ENCODE measurements around the gene PDE12.
"Not testable (repeated sequence)": the region's sequence is repeated elsewhere in the genome, so short reads cannot be mapped to it uniquely, and the experiment has no call there.

PDE12 gene

GRCh38 chr3:57586778-57587177, 30.7 kb downstream of the PDE12 start:
- no peak for DNase-seq (ENCODE audit: low spot score)

GRCh38 chr3:57587905-57588304, 31.8 kb downstream of the PDE12 start:
- DNase-seq (ENCODE audit: low spot score) = no peak

- no peak for DNase-seq (ENCODE audit: low spot score)
These were observed 36.2 kb downstream of the PDE12 start for GRCh38 chr3:57592306-57592705.

GRCh38 chr3:57594144-57594543, 38.1 kb downstream of the PDE12 start:
- no peak for DNase-seq (ENCODE audit: low spot score)

GRCh38 chr3:57594576-57594975, 38.5 kb downstream of the PDE12 start:
- DNase-seq (ENCODE audit: low spot score) = no peak

GRCh38 chr3:57596495-57597126, 40.5 kb downstream of the PDE12 start:
- peak; percentile 89 for DNase-seq (ENCODE audit: low spot score)

GRCh38 chr3:57597127-57597923, 41.3 kb downstream of the PDE12 start, which contains the start of gene ARF4:
ARF4 (minus strand) TSS chr3:57597344; CDS start chr3:57597140, 204 bp downstream.
- DNase-seq (ENCODE audit: low spot score) = peak; percentile 100

GRCh38 chr3:57598765-57599360, 42.8 kb downstream of the PDE12 start:
- no peak for DNase-seq (ENCODE audit: low spot score)

- no peak for DNase-seq (ENCODE audit: low spot score)
These were observed 44.1 kb downstream of the PDE12 start for GRCh38 chr3:57600195-57600594.

GRCh38 chr3:57604971-57605370, 48.9 kb downstream of the PDE12 start:
- no peak for DNase-seq (ENCODE audit: low spot score)

- DNase-seq (ENCODE audit: low spot score) = no peak
These were observed 49.6 kb downstream of the PDE12 start for GRCh38 chr3:57605683-57606082.

- DNase-seq (ENCODE audit: low spot score) = not testable (repeated sequence)
These were observed 55.8 kb downstream of the PDE12 start for GRCh38 chr3:57611870-57612269.

GRCh38 chr3:57616233-57616632, 60.2 kb downstream of the PDE12 start:
- DNase-seq (ENCODE audit: low spot score) = no peak
